T-helper 1 cell (primary cell): Measurements from ENCODE around the gene DAZAP1.
"Not testable (repeated sequence)": the region's sequence is repeated elsewhere in the genome, so short reads cannot be mapped to it uniquely, and the experiment has no call there.

Experiments
- DNase-seq, 5 donors: peaks; one replicate each; pipeline ENCODE4 v3.0.0-alpha.2; 2012 to 2020

The DAZAP1 gene

DNA sequence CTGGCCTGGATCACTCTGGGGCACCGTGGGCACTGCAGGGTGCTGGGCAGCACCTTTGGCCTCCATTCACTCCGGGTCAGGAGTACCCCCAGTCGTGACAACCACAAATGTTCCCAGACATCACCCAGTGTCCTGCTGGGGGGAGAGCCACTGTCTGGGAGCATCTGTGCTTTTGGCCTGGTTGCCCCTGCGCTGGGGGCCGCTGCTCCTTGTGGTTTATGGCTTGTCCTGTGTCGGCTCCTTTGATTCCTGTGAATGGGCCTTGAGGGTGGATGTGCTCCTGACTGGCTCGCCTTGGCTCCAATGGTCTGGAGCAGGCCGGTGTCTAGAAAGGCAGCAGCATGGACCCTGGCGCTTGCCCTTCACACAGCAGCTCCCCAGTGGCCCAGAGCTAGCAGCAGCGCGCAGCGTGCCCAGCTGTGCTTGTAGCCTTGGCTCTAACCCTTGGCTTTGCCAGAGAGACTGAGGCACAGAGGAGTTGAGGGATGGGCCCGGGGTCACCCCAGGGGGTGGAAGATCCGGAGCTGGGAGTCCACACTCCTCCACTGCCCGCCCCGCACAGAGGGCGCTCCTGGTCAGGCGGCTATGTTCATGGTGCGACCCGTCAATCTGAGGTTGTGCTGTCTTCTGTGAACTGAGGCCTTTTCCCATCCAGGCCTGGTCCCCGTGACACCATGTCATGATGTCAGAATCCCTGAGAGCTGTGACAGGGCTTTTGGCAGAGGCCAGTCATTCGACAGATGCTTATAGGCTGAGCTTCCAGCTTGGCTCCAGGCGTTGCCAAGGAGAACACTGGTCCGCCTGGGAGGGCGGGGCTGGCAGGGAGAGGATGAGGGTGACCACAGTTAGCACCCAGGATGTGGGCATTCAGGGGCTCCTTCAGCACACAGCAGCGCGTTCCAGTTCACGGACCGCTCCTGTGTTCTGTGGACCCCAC lies 4.1 kb downstream of the DAZAP1 start:
- DNase-seq = peak in 1 of 5 donors; percentile 38

DNA sequence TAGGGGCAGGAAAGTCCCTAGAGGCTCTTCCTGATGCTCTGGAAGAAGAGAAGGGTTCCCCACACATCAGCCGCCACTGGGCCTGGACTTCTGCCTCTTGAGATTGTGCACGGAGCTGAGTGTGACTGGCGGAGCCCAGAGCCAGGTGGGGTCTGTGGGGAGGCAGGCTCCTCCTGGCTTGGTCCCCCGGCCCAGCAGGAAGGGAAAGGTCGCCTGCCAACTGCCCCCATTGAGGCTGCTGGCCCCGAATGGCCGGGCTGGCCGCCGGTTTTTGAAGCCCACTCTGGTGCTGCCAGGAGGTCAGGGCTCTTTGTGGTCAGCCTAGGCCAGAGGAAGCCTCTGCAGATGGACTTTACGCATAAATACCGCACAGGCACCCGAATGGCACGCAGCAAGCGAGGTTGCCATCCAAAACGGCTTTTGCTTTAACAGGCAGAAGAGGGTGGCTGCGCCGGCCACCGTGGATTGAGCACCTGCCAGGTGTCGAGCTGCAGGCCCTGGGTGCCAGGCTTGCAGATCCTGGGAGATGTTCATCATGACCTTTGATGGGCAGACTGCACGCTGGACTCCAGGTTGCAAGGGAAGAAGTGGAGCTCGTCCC lies 5.0 kb downstream of the DAZAP1 start:
- DNase-seq = no peak

DNA sequence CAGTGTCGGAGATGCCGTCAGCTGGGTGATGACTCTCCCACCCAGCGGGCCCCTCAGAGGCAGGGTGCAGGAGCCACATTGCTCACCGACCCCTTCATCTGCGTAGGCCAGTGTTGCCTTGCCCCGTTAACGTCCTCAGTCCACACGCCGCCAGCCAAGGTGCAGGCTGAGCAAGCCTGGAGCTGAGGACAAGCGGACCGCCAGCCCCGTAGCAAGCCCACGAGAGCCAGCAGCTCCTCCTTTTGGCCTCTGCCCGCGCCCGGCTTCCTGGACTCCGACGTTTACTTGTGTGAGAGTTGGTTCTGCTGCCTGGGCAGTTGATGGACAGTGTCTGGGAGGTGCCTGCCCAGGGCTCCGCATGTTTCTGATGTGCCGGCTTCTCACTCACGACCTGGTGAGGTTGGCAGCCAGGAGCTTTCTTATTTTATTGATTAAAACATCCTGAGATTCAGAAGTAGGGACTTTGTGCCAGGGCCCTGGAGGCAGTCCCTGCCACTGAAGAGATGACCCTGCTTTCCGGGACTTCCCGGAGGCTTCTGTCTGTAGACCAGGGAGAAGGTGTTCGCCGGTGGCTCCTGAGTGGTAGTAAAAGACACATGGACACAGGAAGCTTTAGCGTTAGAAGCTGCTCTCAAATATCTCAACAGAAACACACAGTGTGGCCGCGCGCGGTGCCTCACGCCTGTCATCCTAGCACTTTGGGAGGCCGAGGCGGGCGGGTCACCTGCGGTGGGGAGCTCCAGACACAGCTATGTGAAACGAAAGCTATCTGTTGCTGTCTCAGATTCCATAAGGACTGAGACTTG lies 5.8 kb downstream of the DAZAP1 start:
- no peak for DNase-seq

DNA sequence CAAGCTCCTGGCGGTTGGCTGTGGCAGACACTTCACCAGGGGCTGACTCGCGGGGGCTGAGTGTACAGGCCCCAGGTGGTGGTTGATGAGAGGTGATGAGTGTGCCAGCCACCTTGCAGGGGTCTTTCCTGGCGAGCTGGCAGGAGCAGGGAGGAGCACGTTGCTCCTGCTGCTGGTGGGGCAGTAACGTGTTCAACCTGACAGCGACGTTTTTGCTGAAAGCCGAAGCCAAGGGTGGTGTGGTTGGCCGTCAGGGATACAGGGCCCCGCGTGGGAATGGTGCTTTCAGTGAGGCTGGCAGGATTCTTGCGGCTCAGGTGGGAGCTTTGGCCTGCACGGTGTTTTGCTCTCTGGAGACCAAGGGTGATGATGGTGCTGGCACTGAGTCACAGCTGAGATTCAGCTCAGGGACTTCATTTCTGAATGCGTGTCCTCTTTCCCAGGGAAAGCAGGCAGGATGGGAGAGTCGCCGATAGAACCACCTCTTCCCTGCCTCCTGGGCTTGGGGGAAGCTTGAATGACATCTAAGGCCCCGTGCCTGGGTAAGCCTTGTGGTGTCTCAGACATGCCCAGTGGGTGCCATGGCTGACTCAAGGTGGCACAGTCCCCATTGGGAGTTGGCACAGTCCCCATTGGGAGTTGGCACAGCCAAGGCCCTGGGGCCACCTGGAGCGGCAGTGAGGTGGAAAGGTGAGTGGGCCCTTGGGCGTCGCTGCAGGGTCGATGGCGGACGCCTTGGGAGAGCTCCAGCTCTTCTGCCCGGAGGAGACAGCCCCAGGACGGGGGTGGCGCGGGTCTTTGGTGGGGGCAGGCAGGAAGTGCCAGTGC lies 8.8 kb downstream of the DAZAP1 start:
- no peak for DNase-seq

DNA sequence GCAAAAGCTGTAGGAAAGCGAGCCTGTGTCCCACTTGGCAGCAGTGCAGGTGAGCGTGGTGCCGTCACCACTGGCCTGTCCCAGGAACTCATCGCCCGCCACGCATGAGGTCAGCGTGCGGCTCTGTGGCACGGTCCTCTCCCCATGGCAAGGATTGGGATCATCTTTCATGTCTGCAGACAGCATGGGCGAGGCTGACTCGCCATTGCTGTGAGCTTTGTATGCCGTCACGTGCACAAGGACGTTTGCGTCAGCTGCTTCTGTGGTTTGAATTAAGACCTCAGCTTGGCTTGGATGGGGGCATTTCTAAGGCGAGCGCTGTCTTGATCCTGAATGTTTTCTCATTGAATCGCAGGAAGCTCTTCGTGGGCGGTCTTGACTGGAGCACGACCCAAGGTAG lies 9.8 kb downstream of the DAZAP1 start:
- DNase-seq = no peak

DNA sequence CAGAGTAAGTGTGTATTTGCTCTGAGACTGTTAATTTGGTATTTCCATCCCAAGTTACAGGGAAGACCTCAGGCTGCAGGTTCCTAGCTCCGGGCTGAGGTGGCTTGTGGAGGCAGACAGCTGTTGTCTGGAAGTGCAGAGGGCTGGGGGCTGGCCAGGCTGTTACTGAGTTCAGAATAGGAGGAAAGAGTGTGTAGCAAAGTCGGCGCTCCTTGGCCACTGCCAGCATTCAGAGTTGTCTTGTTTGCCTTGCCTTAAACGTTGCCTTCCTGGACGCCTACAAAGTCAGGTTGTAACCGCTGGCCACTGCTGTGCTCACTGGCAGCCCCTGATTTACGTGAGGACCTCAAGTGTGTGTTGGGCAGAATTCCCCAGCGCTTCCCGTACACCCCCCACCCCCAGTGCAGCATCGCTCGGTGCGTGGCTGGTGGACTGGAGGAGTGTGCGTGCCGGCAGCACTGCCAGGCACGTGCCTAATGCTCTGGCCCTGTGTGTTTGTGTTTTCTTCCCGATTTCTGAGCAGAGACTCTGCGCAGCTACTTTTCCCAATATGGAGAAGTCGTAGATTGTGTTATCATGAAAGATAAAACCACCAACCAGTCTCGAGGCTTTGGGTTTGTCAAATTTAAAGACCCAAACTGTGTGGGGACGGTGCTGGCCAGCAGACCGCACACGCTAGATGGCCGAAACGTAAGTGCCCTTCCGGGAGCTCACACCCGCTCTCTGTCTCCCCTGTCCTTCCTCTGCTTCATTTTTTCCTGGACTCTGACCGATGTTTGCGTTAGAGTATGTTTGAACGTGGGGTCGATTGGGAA lies 10.5 kb downstream of the DAZAP1 start:
- DNase-seq = no peak

DNA sequence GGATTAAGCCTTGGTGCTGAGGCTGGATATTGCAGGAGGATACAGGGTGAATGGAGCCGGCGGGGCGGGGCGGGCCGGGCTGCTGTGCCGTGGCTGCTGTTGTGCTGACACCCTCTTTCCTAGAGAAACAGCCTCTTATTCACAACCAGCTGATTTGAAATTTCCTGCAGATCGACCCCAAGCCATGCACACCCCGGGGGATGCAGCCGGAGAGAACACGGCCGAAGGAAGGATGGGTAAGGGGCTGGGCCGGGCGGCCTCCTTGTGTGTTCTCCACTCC lies 11.1 kb downstream of the DAZAP1 start:
- no peak for DNase-seq

DNA sequence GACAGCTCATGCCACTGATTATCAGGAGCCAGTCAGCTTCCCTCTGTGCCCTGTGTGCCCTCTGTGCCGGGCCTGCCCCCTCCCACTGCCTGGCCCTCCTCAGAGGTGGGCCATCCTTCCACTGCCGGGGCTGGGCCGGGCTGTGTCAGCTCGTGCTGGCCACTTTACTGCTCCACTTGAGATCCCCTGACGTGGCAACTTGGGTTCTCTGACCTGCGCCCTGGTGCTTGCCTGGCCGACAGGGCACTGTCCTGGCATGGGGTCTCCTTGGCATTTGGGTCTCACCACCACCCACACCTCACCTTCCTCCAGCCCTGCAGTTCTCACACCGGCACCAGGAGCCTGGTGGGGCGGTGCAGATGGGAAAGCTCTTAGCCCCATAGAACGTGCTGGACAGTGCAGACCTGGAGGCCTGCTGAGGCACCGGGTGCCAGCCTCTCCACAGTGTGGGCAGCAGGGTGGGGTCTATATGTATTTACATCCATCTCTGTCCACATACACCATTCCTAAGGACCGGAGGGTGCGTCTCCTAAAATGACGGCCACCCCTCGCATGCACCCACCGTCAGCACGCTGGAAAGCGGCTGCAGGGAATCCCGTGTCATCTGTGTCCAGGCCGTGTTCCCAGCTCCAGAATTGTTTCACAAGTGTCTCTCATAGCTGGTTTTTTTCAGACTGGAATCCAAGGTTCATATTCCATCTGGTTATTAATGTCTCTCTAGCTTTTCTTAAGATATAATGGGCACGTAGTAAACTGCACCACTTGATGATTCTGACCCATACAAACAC lies 11.8 kb downstream of the DAZAP1 start:
- no peak for DNase-seq

DNA sequence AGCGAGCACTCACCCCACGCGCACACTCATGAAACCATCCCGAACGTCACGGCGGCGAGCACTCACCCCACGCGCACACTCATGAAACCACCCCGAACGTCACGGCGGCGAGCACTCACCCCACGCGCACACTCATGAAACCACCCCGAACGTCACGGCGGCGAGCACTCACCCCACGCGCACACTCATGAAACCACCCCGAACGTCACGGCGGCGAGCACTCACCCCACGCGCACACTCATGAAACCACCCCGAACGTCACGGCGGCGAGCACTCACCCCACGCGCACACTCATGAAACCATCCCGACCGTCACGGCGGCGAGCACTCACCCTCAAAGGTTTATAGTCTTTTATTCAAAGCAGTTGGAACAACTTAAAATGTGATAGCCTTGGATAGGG lies 12.7 kb downstream of the DAZAP1 start:
- DNase-seq = not testable (repeated sequence)

DNA sequence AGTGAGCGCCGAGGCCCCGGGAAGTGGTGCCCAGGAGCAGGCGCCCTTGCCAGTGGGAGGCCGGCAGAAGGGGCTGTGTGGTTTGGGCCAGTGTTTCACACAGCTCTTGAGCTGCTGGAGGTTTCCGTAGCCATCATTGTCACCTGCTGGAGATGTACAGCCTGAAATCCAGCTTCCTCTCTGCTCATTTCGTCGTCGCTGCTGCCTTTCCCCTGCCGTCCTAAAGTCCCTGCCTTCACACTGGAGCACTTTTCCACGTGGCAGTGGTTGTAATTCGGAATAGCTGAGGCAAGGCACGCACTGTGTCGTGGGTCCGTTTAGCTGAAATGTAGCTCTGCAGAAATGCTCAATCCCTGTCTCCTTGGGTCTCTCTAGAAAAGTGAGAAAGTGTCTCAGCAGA lies 13.2 kb downstream of the DAZAP1 start:
- no peak for DNase-seq

DNA sequence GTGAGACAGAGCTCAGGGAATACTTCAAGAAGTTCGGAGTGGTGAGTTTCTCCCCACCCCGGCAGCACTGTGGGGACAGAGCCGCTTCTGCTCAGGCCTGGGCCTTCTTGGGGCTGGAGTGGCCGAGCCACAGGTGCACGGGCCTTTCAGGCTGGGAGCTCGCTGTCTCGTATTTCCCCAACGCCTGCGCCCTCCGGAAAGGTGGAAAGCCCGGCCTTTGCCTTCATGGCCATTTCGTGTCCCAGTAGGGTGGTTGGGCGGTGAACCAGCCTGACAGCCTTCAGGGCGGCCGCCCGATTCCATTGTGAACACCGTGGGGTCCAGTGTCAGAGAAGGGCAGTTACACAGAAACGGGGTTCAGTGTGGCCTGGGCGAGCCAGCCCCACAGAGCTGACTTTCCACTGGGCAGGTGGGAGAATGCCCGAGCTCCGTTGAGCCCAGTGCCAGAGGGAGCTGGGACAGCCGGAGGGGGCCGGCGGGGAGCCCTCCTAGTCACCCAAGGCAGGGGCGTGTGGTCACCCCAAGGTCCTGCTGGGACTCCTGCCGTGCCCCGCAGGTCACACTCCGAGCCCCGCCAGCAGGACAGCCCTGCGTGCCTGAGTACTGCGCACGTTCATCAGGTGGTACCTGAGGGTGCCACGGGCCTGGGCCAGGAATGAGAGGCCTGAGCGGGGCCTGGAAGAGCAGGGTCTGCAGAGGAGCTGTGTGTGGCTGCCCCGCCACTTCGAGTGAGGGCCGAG lies 14.0 kb downstream of the DAZAP1 start:
- DNase-seq = no peak

DNA sequence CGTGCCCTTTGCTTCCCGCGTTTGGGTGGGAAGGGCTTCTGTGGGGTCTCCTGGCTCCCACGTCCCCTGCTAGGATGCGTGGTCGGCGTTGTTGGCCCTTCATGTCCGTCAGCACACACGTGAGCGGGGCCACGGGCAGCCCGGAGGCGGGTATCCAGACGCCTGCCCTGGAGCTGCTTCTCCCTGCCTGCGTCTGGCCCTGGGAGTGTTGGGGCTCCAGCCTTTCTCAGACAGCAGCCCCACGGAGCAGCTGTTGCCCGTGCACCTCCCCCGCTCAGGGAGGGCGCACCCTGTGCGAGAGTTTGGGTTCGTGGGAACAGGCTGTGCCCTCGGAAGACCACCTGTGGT lies 14.5 kb downstream of the DAZAP1 start:
- DNase-seq = no peak

DNA sequence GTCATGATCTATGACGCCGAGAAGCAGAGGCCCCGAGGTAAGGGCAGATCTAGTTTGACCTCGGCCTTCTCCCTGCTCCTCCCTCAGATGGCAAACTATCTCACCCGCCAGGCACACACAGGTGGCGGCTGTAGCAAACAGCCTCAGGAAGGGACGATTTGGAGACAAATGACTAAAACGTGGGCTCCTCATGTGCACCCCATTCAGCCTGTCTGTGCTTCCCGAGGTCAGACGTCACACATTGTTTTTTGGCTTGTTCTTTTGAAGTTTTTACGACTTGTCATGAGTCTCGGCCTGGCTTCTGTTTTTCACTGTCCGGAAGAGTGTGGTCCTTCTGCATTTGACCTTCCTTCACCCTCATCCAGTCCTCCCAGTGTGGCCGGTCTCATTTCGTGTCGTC lies 15.0 kb downstream of the DAZAP1 start:
- DNase-seq = no peak

DNA sequence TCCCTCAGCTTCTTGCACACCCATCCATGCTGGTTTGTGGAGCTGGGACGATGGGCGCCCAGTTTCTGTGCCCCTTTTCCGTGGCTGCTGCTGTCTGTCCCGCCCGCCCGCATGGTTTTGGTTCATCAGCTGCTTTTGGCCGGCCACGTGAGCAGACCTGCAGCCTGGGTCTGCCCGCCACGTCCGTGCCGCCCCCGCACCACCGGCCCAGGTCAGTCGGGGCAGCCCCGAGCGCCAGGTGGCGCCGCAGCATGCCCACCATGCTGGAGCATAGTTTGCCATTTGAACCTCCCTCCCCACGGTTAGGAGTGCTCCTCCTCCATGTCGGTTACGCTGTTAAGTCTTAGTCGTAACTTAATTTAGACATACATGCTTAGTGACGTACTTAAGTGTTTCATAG lies 15.6 kb downstream of the DAZAP1 start:
- no peak for DNase-seq

DNA sequence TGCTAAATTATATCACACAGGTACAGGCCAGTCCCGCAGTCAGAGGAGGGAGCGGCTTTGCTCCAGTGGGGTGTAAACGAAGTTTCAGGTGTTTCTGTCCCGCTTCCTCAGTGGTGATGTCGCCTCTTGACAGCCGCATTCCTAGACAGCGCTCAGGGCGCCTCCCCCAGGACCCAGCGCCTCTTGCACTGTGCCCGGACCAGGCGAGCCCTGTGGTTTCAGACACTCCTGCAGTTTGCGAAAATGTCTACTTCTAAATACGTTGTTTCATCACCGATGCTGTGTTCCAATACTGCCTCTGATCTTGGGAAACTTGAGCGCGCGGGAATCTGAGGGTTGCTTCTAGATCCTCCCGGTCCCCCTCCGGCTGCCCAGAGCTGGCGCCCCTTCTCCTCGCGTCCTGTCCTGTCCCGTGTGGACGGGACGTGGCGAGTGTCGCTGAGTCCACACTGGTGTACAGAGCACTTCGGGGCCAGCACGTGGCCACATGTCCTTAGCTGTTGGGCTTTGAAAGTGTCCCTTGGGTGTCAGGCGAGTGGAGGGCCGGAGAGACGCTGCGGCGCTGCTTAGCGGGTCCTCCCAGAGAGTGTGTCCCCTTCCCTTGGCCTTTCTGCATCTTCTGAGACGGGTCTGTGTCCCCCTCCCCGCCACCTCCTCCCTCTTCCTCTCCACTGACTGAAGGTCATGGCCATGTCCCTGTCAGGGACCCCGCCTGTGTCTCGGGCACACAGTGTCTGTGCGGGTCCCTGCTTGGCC lies 16.2 kb downstream of the DAZAP1 start:
- DNase-seq = no peak

DNA sequence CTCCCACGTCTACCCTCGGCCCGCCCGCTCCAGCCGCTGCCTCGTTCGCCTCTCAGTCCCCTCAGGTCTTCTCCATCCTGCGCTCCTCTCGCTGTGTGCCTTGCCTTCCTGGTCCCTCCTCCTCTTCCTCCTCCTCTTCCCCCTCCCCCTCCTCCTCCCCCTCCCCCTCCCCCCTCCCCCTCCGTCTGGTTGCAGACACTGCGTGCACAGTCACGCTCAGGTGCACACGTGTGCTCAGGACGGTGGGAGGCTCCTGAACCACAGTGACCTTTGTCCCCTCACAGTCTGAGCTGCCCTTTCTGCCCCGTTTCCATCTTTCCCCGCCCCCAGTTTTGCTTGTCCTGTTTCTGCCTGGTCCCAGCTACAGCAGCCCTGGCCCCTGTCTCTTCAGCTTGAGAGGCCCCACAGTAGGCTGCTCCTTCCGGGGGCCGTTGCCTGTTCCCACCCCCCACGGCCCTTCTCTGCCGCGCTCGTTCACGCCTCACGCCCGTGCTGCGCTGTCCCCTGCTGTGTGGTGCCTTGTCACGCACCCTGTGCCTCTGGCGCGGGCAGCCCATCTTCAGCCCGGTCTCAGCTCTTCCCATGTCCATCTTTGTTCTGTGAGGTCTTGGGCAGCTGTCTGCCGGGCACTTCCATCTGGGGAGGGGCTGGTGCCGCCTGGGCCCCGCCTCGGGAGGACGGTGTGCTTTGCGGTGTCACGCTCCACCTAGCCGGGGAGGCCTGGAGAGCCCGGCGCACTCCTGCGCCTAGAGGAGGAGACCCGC lies 17.0 kb downstream of the DAZAP1 start:
- no peak for DNase-seq

DNA sequence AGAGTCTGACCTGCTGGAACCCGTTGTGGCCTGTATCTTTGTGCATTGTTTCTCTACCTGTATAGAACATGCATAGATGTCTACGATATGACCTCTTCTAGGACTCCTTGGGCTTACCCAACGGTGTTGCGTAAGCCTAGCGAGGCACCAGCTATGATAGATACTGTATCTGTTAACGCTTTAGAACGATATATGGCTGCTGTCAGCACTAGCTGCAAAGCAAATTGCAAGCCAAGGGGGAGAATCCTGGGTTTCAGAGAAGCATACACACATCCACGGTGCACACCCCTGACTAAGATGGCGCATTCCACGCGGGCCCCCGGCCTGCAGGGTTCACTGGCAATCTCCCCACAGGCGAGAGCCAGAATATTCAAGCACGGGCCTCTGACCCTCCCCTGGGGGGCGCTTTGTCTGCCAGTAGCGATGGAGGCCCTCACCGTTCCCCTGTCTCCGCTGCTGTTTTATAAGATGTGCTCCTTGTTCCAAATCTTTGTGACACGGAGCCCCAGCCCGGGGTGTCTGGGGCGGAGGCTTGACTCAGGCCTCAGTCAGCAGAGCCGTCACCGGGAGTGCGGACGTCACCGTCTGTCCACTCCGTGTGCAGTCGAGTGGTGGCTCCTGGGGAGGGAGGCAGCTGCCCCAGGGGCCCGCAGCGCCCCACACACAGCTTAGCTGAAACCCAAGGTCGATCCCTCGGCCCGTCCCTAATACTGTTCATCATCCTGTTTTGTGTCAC lies 17.9 kb downstream of the DAZAP1 start:
- no peak for DNase-seq

DNA sequence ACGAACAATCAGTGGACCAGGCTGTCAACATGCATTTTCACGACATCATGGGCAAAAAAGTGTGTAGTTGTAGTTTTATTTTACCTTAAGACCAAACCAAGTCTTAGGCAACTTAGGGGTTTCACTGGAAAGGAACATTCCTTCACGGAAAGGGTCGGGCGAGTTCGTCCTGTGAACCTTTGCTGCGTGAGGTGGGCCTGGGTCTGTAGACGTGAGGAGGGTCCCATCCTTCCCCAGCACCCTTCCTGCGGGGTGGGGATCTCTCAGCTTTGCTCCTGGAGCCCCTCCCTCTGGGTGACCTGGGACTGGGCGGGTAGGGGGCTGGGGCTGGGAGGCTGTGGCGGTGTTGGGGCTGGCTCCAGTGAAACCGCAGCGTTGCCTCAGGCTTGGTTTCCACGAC lies 18.5 kb downstream of the DAZAP1 start:
- no peak for DNase-seq
